Stimulated activated CD8-positive, alpha-beta memory T cell treated with anti-CD3 and anti-CD28 coated beads, Interleukin-15, amount 100 ng/mL, for 48 hours (primary cell): ENCODE results near the gene GGA3.
"Not testable (repeated sequence)": the region's sequence is repeated elsewhere in the genome, so short reads cannot be mapped to it uniquely, and the experiment has no call there.

ENCODE experiments used
- DNase-seq, 2 donors: peaks; one replicate each; pipeline ENCODE4 v3.0.0-alpha.2; 2020; ENCODE audit warnings: low read depth in 2 of 2

Gene GGA3

DNA sequence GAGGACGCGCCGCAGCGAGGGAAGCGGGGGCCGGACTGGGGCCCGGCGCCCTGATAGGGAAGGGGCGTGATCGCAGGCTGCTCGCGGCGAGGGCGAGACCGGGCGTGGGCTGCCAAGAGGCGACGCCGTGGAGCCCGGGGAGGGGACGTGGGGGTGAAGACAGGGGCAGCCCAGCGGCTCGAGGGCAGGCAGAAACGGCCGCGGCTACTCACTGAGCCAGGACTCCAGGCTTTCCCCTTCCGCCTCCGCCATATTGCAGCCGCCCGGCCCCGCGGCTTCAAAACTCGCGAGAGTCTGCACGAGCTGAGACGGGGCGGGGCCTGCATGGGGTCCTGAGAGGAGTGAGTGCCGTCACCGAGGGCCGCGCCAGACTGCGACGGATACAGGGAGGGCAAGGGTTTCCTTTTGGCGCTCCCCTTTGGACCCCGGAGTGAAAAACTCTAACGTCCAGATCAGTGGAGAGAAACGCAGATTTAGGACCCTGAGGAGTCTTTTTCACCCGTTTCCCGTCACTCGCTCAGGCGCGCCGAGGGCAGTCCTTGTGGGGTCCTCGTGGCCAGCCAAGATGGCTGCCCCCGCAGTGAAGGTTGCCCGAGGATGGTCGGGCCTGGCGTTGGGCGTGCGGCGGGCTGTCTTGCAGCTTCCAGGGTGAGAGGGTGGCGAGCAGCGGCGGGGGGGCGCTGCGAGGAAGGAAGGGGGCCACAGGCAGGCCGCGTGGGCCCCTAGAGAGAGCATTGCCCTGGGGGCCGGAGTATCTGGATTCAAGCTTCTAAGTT is at the start of gene GGA3, which contains the start of gene MRPS7:
Gene GGA3 (minus strand): TSS at position 271 of the 776 bp plus-strand sequence. CDS start 19 bp downstream, at position 252.
Gene MRPS7 (plus strand): TSS at position 544 of the 776 bp plus-strand sequence. CDS start 22 bp downstream, at position 566.
- DNase-seq, result peak; percentile 90 to 92

DNA sequence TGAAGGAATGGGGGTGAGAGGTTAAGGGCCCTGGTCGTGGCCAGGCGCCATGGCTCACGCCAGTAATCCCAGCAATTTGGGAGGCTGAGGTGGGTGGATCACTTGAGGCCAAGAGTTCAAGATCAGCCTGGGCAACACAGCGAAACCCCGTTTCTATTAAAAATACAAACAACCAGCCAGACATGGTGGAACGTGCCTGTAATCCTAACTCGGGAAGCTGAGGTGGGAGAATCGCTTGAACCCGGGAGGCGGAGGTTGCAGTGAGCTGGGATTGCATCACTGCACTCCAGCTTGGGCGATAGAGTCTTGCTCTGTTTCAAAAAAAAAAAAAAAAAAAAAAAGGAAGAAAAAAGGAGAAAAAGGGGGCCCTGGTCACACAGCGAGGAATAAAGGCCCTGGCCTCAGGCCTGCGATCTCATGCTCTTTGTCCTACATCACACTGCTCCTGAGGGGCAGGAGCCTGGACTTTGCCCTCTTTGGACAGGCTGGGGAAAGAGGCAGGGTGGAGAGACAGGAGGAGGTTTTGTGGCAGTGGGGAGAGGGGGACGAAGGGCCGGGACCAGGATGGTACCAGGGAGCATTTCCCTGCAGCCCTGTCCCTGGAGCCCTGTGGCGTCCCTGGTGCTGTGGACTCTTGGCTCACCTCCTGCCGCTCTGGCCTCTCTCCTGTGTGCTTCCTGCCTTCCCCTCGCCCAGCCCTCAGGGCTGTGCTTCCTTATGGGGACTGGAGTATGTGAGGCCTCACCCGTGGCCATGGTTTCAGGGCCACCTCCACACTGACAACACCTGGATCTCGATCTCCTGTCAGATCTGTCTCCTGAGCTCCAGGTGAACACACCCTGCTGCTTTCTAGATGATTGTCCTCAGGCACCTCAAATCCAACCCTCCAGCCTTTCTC is 47.6 kb upstream of the GGA3 start:
- DNase-seq, result no peak

DNA sequence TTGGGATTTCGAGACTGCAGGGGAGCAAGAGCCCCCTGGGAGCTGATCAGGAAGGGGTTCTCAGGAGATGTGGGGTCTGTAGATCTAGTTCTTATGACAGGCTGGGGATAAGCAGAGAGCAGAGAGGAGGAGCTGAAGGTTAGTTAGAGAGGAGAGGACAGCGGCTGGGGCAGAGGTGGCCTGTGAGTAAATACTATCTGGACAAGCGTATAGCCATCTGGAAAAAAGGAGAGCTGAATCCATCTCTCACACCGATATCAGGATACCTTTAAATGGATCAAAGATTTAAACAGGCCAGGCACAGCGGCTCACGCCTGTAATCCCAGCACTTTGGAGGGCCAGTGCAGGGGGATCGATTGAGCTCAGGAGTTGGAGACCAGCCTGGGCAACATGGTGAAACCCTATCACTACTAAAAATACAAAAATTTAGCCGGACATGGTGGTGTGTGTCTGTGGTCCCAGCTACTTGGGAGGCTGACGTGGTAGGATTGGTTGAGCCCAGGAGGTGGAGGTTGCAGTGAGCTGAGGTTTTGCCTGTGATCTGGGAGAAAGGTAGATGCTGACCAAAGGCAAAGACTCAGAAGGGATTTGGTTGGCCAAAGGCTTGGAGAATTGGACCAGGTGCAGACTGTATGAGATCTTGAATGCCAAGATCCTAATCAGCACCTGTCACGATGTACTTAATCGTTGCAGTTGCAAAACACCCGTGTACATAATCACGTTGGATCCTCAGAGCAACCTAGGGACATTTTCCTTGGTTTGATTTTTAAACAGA is 46.7 kb upstream of the GGA3 start:
- DNase-seq, result no peak

DNA sequence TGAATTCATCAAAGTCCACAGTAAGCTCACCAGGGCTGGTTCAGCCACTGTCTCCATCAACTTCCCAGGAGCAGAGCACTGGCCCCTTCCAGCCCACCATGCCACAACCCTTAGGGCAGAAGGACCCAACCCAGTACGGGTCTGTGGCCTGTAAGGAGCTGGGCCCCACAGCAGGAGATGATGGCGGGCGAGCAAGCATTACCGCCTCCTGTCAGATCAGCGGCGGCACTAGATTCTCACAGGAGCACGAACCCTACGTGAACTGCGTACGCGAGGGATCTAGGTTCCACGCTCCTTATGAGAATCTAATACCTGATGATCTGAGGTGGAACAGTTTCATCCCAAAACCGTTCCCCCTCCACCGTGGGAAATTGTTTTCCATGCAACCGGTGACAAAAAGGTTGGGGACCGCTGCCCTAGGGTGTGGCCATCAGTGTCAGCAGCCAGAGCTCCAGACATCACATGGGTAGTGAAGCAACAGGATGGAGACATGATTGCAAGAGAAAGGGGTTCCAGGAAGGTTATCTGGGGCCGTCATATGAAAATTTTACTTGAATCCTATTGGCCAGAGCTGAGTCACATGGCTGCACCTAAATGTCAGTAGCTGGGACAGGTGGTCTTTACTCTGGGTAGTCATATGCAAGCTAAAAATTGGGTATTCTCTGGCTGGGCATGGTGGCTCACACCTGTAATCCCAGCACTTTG is 40.2 kb upstream of the GGA3 start:
- no peak for DNase-seq

DNA sequence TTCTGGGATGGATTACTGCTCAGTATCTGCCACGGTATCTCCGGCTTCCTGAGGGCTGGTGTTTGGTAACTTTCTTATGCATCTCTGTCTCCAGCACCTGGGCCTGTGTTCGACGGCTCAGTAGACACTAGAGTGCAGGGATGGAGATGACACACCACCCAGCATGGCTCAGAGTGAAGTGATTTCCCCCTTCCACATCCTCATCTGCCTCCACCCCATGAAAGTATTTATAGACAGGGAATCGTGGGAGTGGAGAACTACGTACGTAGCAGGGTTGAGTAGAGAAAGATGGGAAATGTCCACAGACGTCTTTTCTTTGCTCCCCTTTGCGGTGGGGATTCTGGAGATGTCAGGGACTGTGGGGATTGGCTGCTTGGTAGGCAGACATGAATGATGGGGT is 39.6 kb upstream of the GGA3 start:
- no peak for DNase-seq

DNA sequence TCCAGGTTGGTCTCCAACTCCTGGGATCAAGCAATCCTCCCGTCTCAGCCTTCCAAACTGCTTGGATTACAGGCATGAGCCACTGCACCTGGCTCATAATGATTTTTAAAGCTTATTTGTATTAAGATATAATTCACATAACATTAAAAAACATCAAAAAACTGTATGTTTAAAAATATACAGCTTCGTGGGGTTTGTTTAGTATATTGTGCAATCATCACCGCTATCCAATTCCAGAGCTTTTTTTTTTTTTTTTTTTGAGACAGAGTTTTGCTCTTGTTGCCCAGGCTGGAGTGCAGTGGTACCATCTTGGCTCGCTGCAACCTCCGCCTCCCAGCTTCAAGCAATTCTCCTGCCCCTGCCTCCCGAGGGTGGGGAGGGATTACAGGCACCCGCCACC is 38.9 kb upstream of the GGA3 start:
- no peak for DNase-seq

- no peak for DNase-seq
These were observed 34.1 kb upstream of the GGA3 start for GRCh38 chr17:75295201-75296158.

- DNase-seq, result not testable (repeated sequence)
These were observed 31.5 kb upstream of the GGA3 start for GRCh38 chr17:75292810-75293448.

DNA sequence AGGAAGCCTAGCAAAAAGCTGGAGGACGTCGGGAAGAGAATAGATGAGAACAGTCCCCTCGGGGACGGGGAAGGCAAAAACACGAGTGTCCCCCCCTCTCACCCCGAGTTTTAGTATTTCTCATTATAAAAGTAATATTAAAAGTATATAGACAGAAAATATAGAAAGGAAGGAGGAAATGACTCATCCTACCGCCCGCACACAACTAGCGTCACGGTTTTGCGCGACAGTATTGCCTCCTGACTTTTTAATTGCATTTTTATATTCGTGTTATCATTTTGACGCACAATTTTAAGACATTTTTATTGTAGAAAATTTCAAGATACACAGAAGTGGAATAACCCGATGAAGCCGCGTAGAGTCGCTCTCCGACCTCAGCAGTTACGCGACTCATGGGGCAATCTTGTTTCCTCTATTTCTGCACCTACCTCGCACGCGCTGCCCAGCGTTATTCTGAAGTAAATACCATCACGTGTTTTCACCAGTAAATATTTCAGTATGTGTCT is 28.5 kb upstream of the GGA3 start:
- DNase-seq, result peak; percentile 41 to 49

DNA sequence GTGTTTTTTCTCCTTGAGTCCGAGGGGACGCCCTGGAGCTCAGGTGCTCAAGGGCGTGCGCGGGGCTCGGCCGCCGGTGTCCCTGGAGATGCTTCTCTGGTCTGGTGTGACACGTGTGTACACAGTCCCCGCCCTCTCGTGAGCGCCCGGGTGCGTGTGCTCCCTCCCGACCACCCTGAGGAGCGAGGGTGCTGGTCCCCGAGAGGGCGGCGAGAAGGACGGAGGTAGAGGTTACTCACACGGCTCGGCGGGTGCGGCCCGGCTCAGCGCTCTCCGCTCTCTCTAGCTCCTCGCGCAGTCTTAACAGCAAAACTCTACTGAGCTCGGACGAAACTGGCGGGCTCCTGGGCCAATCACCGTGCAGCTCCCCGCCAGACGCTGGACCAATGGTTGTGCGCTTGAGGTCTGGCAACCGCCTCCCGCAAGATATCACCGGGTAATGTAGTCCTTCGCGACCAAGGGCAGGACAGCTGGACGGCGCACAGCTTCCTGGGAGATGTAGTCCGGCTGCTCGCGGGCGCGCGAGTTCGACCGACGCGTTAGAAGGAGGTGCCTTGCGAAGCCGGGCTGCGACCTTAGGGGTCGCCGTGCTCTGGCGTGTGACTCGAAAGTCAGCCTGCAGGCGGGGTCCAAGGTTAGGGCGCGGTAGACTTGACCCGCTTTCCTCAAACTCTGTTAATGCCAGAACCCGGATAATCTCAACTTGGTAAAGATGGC is 27.9 kb upstream of the GGA3 start, which contains the start of gene SLC25A19:
Gene SLC25A19 (minus strand): TSS at position 319 of the 717 bp plus-strand sequence. CDS start 2,669 bp downstream, outside the sequence.
- peak; percentile 96 to 97 for DNase-seq

DNA sequence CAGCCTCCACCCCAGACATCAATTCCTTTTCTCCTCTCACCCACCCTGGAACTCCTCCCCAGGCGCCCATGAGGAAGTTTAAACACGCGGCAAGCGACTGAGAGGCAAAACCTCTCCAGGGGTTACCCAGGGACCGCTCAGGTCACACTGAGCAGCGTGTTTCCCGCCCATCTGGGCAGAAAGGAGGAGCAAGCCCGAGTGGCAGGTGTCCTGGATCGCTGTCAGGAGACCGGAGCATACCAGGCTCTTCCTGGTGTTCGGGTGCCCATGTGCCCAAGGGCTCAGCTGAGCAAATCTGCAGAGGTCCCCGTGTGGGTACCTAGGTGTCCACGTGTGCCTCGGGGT is 27.3 kb upstream of the GGA3 start:
- peak in 1 of 2 donors; percentile 41 for DNase-seq

DNA sequence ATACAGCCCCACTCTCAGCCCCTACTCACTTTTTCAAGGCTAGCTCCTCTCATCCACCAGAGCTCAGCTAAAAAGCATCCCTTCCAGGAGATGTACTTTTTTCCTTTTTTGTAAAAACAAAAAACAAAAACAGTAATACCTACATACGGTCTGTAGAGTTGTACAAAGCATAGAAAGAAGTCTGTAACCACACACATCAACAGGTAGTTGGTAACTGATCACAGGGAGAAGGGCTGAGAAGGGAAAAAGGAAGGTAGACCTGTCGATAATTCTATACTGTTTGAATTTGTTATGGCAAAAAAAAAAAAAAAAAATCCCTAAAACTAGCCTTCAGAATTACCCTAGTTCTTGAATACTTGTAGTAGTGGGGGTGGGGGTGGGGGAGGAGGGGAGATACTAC is 27.0 kb upstream of the GGA3 start:
- DNase-seq, result no peak

- no peak for DNase-seq
These were observed 25.8 kb upstream of the GGA3 start for GRCh38 chr17:75287221-75287620.

GRCh38 chr17:75285123-75285522 is 23.7 kb upstream of the GGA3 start:
- DNase-seq, result no peak

GRCh38 chr17:75280189-75280588 is 18.8 kb upstream of the GGA3 start:
- DNase-seq, result not testable (repeated sequence)

- no peak for DNase-seq
These were observed 16.3 kb upstream of the GGA3 start for GRCh38 chr17:75277664-75278071.

GRCh38 chr17:75273977-75274708 is 12.7 kb upstream of the GGA3 start:
- DNase-seq, result no peak

DNA sequence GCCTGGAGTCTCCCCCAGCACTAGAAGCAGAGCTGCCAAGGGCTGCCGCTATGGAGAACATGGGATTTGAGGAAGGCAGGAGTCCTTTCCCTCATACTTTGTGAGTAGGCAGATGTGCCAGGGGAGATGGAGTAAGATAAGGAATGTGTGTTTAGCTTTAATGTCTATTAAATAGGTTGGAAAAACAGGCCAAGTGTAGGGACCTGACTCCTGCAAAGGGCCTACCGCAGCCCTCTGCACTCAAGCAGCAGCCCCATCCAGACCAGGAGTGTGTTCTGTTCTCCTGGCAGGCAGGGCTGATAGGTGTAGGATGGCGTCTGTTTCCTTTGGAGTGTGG is 11.4 kb upstream of the GGA3 start:
- DNase-seq, result no peak
